GM10248 (cell line): ENCODE measurements around the gene ISX.
"Not testable (repeated sequence)": the region's sequence is repeated elsewhere in the genome, so short reads cannot be mapped to it uniquely, and the experiment has no call there.

ENCODE experiments used
- CTCF ChIA-PET: fragments of 300-600 bp; sonication (Branson Sonifier 250); formaldehyde crosslinking; extraction: SDS; loops from one replicate; lab custom pipeline; 2021; ENCODE audit warnings: antibody characterized with exemption; lab: Yijun Ruan, JAX
- POLR2A ChIA-PET: fragments of 350-650 bp; sonication (Branson Sonifier 250); formaldehyde crosslinking; extraction: SDS; loops from one replicate; lab custom pipeline; 2020; ENCODE audit warnings: antibody characterized with exemption; lab: Yijun Ruan, JAX
- DNase-seq: peaks from one replicate; pipeline ENCODE4 v3.0.0; 2012; ENCODE audit errors: extremely low spot score
- CTCF ChIP-seq: IDR thresholded peaks from 2 replicates; pipeline ENCODE4 v1.5.1; 2012; ENCODE audit warnings: mild to moderate bottlenecking, low read depth; ENCODE audit errors: extremely low read depth, missing control alignments, control extremely low read depth

Gene ISX

GRCh38 chr22:35039625-35040024, 26.3 kb upstream of the ISX start:
- DNase-seq: no peak
- ChIA-PET POLR2A (no interaction called here), CTCF (interaction anchor here (1.0 kb wide), 1 partner anchor 21 kb away, joined by 3 read pairs; no protein-coding TSS in a partner anchor)
- no peak for TF ChIP-seq CTCF

DNA sequence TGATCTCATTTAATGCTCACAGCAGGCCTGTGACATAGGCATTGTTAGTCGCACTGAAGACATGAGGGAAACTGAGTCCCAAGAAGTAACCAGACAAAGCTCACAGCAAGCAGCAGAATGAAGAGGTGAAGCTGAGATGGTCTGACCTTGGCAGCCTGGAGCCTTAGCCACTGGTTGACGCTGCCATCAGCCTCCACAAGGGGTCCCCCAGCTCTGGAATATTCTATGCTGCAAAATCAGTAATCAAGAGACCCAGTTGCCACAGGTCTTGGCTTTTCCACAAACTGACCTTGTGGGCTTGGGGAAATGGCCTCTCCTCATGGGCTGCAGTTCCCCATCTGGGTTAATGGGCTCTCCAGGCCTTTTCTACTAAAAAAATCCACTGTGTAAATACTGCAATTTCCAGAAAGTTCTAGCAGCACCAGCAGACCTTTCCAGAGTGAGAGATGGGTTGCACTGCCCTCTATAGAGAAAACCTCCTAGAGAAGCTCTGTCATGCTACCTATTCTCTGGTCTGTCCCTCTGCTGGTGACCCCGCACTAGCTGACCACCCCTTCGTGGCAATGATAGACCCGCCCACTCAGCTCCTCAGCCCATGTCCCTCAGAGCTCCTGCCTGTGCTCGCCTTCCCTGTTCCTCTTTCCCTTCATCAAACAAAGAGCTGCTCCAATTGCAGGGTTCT, 22.6 kb upstream of the ISX start:
- peak; percentile 39 for DNase-seq
- ChIA-PET POLR2A (interaction anchor here (0.5 kb wide), 1 partner anchor 218 kb away, joined by 3 read pairs; no protein-coding TSS in a partner anchor), CTCF (interaction anchor here (0.7 to 7.1 kb wide), 28 partner anchors 9 to 1121 kb away, joined by 3 to 80 read pairs (median 5); no protein-coding TSS in a partner anchor)
- TF ChIP-seq CTCF: peak; percentile 59

GRCh38 chr22:35043934-35044319, 22.0 kb upstream of the ISX start:
- POLR2A ChIA-PET: no interaction called here
- no peak for DNase-seq
- CTCF ChIA-PET: interaction anchor here (0.7 to 7.1 kb wide), 28 partner anchors 8 to 1121 kb away, joined by 3 to 80 read pairs (median 5); no protein-coding TSS in a partner anchor
- no peak for TF ChIP-seq CTCF

DNA sequence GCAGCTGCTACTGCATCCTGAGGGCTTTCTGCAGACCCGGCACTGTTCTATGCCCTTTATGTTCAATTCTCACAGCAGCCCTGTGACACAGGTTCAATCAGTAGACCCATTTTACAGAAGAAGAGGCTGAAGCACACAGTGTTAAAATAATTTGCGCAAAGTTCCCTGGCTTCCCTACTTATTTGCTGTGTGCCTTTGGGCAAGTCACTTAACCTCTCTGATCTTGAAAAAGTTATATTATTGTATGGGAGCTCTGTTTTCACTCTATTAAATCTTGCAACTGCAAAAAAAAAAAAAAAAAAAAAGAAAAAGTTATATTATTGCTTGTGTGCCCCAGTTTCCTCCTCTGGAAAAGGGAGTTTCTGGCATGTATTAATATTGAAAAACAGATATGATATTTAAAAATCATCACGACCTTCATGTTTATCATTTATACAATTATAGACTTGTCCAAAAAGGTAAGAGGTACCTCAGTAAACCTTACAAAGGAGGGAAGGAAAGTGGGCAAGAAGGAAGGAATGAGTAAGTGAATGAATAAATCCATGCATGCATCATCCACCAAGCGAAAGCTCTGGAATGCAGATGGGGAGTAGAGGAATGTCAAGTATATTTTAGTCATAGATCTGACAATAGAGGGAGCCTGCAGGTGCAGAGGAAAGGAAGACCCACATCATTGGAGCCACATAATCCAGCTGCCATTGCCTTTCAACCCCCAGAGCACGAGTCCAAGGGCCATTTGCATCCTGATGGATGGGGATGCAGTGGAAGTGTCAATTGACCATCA, 21.2 kb upstream of the ISX start:
- ChIA-PET POLR2A (no interaction called here), CTCF (interaction anchor here (1.4 to 7.1 kb wide), 13 partner anchors 7 to 114 kb away, joined by 4 to 80 read pairs (median 10); no protein-coding TSS in a partner anchor)
- DNase-seq: no peak
- TF ChIP-seq CTCF: no peak

DNA sequence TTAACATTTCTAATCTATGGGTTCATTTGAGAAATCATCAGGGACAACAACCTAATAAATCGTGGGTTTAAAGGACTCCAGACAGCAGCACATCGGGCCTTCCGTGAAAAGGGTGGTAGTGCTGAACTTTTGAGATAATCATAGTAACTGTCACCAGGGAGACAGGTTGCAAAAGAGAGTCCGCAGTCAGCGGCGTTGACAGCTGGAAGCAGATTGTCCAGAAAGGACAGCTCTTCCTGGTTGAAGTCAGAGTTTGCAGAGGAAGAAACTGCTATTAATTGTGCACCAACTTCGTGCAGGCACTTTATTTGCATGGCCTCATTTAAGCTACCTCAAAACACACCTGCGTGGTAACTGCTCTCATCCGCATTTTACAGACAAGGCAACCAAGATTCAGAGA, 20.5 kb upstream of the ISX start:
- no peak for DNase-seq
- TF ChIP-seq CTCF: no peak
- POLR2A ChIA-PET: no interaction called here
- CTCF ChIA-PET: interaction anchor here (0.9 to 7.1 kb wide), 5 partner anchors 11 to 104 kb away, joined by 3 to 80 read pairs (median 31); no protein-coding TSS in a partner anchor

DNA sequence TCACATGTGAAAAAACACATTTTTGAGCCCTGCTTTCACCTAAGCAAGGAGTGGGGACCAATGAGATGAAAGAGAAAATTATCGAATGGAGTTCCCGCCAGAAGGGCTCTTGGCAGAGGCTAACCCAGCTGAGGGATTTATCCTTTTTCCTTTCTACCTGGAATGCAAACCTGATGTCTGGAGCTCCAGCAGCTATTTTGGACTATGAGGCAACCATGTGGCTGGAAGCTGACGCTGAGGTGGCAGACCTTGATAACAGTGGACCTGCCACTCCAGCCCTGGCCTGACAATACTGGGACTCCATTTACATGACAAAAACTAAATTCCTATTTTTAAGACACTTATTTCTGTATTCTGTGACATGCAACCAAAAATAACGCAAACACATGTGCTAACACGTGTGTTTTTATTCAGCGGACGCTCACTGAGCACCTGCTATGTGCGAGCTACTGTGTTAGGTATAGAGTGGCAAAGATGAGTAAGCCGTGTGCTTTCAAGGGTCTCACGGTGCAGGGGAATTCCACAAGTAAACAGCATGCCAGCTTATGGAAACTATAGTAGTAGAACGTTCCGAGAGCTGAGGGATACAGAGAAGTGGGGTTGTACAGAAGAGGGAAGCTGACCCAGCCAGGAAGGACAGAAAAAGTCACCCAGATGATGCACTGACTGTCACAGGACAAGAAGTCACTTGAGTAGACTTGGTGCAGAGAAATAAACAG, 19.1 kb upstream of the ISX start:
- TF ChIP-seq CTCF: no peak
- ChIA-PET POLR2A (interaction anchor here (0.6 kb wide), 1 partner anchor 31 kb away, joined by 3 read pairs; no protein-coding TSS in a partner anchor), CTCF (interaction anchor here (1.2 to 7.1 kb wide), 5 partner anchors 10 to 108 kb away, joined by 3 to 80 read pairs (median 4); no protein-coding TSS in a partner anchor)
- no peak for DNase-seq

DNA sequence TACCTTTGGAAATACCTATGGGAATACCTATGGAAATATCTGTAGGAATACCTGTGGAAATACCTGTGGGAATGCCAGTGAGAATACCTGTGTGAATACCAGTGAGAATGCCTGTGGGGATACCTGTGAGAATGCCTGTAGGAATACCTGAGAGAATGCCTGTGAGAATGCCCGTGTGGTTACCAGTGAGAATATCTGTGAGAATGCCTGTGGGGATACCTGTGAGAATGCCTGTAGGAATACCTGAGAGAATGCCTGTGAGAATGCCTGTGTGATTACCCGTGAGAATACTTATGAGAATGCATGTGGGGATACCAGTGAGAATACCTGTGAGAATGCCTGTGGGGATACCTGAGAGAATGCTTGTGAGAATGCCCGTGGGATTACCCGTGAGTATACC, 15.9 kb upstream of the ISX start:
- POLR2A ChIA-PET, DNase-seq: not testable (repeated sequence)
- CTCF ChIA-PET: interaction anchor here (1.1 to 4.1 kb wide), 3 partner anchors 7 to 53 kb away, joined by 3 to 18 read pairs (median 3); no protein-coding TSS in a partner anchor
